GM19351 (cell line): Measurements from ENCODE around the gene MOB2.

Experiments used
- ATAC-seq: cut with Tn5 transposase; IDR thresholded peaks from one replicate; pipeline ENCODE4 v1.9.1; 2021; ENCODE audit warnings: mild to moderate bottlenecking, moderate library complexity; ENCODE audit not compliant: unreplicated experiment

MOB2 gene

GRCh38 chr11:1473786-1474185, 12.8 kb downstream of the MOB2 start:
- no peak for ATAC-seq

- ATAC-seq = no peak
These were observed 13.5 kb downstream of the MOB2 start for GRCh38 chr11:1473011-1473628.

DNA sequence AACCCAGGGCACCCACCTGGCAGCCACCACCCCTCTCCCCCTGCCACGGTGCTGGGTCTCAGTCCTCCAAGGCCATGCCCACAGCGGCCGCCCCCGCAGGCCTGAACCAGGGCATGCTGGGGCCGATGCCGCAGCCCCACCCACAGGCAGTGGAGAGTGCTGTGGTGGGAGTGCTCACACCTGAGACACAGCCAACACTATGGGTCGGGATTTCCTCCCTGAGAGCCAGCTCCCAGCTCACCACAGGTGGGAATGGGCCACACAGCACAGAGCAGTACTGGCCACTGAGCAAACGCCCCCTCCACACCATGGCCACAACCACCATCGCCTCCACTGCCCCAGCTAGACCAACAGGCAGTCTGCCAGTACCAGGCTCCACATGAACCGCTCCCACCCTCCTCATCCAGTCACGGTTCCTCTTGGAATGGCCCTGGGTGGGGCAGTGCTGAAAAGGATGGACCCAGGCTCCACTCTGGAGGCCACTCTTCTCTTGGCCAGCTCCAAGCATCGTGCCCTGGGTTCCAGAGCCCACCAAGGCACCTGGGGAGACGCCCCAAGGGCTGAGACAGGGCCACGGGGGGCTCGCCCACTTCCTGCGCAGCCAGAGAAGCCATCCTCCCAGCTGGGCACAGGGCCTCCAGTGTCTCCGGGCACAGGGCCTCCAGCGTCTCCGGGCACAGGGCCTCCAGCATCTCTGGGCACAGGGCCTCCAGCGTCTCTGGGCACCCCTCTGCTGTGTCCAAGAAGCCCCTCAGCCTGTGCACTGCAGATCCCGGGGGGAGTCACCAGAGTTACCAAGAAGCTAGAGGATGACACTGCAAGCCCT, 14.2 kb downstream of the MOB2 start:
- no peak for ATAC-seq

- no peak for ATAC-seq
These were observed 14.8 kb downstream of the MOB2 start for GRCh38 chr11:1471736-1472135.

DNA sequence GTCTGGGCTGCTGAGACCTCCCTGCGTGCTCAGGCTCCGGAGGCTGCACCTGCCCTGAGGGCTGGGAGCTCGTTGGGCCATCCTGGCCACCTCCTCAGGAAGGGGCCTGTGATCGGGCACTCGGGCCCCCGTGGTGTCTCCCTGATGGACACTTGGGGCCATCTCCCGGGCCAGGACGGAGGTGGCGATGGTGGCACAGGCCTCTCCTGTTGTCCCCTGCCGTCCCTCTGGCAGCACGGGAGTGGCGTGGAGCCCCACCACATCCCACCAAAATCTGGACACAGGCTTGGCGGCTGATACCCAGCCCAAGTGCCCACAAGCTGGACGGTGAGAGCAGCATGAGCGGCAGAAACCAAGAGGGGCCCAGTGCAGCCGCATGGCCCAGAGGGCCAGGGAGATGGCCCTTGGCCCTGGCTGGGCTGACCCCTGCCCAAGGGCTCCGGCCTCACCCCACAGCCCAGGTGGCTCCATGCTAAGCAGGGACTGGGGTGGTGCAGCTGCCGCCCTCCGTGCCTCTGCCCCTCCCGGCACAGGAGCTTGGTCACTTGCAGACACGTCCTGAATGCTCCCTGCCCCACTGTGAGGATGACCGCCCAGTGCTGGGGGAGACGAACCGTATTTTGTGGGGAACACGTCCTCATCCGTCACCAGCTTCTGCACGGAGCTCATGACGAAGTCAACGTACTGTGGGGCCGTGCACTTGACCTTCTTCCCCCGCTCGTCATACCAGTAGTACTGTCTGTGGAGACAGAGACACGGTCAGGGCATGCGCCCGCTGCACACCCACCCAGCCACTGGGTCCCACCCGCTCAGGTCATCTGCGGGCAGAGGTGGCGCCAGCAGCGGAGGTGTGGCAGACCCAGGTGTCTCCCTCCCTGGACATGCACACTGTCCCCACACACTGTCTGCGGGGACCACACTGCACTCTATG, 15.6 kb downstream of the MOB2 start:
- ATAC-seq = no peak

- ATAC-seq = no peak
These were observed 16.5 kb downstream of the MOB2 start for GRCh38 chr11:1469911-1470680.

DNA sequence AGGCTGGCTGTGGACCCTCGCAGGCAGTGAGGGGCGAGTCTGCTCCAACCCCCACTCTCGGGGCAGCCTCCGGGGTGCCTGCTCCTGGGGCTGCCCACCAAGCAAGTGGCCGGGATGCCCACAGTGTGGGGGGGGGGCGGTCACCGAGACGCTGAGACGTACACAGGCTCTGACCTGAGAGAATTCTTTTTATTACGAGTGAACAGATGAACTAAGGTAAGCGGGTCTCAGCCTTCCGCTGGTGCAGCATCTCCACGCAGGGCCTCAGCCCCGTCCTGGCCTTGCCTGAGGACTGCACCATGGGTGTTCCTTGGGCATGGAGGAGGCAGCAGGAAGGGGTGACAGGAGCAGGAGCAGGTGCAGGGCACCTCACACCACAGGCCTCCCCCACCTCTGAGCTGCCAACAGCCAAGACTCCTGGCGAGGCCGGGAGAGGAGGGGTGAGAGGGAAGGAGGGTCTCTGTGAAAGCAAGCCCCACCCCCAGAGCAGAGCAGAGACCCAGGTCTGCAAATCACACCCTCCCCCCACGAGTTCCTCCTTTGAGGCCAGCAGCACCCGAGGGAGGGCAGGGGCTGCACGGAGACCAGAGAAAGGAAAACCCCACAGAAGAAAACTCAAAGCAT, 17.2 kb downstream of the MOB2 start:
- no peak for ATAC-seq

GRCh38 chr11:1468473-1469066, 18.0 kb downstream of the MOB2 start:
- ATAC-seq = no peak

DNA sequence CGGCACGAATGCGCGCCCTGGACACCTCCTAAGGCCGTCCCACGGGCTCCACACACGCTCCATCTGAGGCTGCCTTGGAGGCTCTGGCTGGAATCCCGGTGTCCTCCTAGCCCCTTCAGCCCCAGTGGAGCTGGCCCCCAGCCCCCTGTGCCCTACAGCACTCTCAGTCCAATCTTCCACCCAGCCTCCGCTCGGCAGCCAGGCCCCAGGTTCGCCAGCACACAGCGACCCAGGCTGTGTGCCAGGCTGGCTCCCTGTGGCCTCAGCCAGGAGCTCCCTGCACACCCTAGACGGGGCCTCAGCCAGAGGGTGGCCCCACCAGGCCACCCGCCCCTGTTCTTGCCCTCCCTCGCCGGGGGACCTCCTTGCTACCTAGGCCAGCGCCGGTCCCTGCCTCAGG, 18.6 kb downstream of the MOB2 start:
- ATAC-seq = no peak

DNA sequence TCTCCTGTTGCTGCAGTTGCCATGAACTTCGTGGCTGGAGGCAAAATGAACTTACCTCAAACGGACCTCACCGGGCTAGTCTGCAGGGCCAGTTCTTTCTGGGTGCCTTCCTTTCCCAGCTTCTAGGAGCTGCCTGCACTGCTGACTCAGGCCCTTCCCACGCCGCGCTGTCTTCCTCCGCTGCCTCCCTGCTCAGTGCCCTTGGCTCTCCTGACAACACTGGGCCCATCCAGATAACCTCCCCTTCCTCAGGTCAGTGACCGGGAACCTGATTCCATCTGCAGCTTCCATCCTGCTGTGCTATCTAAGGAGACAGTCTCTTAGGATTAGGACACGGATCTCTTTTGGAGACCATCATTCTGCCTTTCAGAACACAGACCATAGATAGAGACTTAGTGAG, 19.3 kb downstream of the MOB2 start:
- no peak for ATAC-seq

- no peak for ATAC-seq
These were observed 19.8 kb downstream of the MOB2 start for GRCh38 chr11:1466784-1467183.

DNA sequence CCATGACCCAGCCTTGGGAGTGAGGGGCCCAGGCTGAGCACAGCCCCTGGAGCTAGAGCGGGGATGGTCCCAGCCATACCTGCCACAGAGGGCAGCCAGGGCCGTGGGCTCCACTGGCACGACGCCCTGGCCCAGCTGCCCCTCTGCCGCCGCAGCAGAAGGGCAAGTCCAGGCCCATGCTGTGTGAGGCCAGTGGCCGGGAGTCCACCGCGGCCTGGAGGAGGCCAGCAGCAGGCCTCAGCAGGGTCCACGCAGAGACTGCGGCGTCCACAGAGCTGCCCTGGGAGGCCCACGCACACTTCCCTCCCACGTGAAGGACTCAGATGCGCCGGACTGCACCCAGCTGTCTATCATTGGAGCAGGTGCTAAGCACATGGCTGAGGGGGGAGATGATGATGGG, 23.5 kb downstream of the MOB2 start:
- ATAC-seq = no peak

- no peak for ATAC-seq
These were observed 23.9 kb downstream of the MOB2 start for GRCh38 chr11:1462698-1462975.

- ATAC-seq = no peak
These were observed 24.5 kb downstream of the MOB2 start for GRCh38 chr11:1461826-1462697.

DNA sequence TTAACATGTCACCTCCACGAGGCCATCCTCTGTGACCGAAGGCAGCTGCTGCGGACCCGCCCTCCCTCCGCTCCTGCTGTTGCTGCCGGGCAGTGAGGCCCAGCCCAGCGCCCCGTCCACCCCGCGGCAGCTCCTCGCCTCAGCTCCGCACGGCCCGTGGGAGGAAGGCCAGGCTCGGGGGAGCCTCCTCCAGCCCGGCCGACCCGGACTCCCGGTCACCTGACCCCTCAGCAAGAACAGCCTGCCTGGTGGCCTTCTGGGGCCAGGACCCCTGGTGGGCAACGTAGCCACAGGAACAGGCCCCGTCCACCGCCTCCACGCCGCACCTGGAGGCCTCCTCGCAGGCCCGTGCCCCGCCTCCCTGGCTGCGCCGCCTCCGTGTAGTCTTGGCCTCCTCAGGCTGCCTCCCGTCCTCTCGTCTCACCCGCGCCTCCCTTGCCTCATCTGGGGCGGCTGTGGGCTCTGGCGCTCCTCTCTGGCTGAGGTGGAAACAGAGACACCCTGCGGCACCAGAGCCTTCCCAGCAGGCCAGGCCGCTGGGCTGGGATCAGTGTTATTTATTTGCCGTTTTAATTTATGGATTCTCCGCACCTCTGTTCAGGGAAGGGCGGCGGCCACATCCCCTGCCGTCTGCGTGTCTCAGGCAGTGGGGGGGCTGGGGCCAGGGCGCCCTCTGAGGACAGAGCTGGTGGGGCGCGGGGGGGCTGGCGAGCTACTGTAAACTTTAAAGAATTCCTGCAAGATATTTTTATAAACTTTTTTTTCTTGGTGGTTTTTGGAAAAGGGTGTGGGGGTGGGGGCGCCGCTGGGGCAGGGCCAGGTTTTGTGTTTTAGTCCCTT, 25.4 kb downstream of the MOB2 start:
- ATAC-seq = no peak

- ATAC-seq = no peak
These were observed 26.1 kb downstream of the MOB2 start for GRCh38 chr11:1460396-1460985.

- ATAC-seq = no peak
These were observed 26.7 kb downstream of the MOB2 start for GRCh38 chr11:1459764-1460395.

GRCh38 chr11:1459219-1459575, 27.4 kb downstream of the MOB2 start:
- no peak for ATAC-seq
